ENCODE data around the gene HIVEP2. TPM values are rescaled to one million over a fixed set of nuclear protein-coding genes. Genes with fewer than 3 reads are reported as not detected.
A peak's percentile ranks its signal among the peaks of the same experiment; 100 is the strongest.

Gene HIVEP2
- total RNA-seq, 4 donors from 2014 or later, result 8.6 to 19.3 (median 12.7) TPM

DNA sequence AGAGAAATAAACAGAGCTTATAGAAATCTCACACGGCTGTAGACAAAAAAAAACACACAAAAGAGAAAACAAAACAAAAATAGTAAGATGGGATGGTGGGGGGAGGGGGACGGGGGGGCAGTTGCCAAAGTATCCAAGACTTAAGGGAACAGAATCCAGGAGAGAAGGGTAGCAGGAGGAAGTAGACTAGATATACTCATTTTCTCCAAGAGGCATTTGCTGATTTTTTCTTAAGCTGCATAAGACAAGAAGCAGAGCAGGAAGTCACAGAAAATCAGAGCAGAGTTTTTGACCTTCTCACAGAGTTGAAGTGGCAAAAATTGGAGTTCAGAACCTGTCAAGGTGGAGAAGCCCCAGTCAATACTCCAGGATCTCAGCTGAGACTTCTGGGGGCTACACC lies 237.7 kb downstream of the HIVEP2 start:
- 57 to 59% methylated on average over 2 of the region's 2 CpGs for WGBS, 2 donors

GRCh38 chr6:142706210-142706609 lies 238.8 kb downstream of the HIVEP2 start:
- no peak for TF ChIP-seq CTCF (IDR thresholded peaks at IDR 0.05)
- no peak for TF ChIP-seq POLR2A (IDR thresholded peaks at IDR 0.05)
- intact Hi-C loops (cut with DNase I), result no loop called here
- Histone ChIP-seq H3K27ac (no peak overlapping the region), H3K4me3 (no peak overlapping the region), H3K27me3 (no peaks in the 10 kb centered on the region), H3K4me1 (peaks cover 0 to 30% (median 2%) of the 10 kb centered on the region in 3 donors), H3K9me3 (no peaks in the 10 kb centered on the region), H3K36me3 (no peaks in the 10 kb centered on the region)
- DNase-seq, result no peak
- 67 to 75% methylated on average over 3 of the region's 3 CpGs for WGBS, 2 donors

More for the DNA sequence above, 237.7 kb downstream of the HIVEP2 start:
- no peak overlapping the region for H3K4me3 ChIP-seq
- intact Hi-C loops (cut with DNase I), result no loop called here
- H3K27me3 ChIP-seq, result no peaks in the 10 kb centered on the region
- H3K27ac ChIP-seq, result no peak overlapping the region
- H3K9me3 ChIP-seq, result no peaks in the 10 kb centered on the region
- H3K4me1 ChIP-seq, result peaks cover 0 to 30% (median 2%) of the 10 kb centered on the region in 3 donors
- no peaks in the 10 kb centered on the region for H3K36me3 ChIP-seq
- no peak for DNase-seq
- TF ChIP-seq POLR2A (IDR thresholded peaks at IDR 0.05), result no peak
- no peak for TF ChIP-seq CTCF (IDR thresholded peaks at IDR 0.05)

- intact Hi-C loops (cut with DNase I), result no loop called here
- no peak overlapping the region for H3K4me3 ChIP-seq
- peaks cover 0 to 30% (median 2%) of the 10 kb centered on the region in 3 donors for H3K4me1 ChIP-seq
- H3K27ac ChIP-seq, result no peak overlapping the region
- H3K36me3 ChIP-seq, result no peaks in the 10 kb centered on the region
- H3K27me3 ChIP-seq, result no peaks in the 10 kb centered on the region
- no peaks in the 10 kb centered on the region for H3K9me3 ChIP-seq
- TF ChIP-seq CTCF (IDR thresholded peaks at IDR 0.05) (no peak), POLR2A (IDR thresholded peaks at IDR 0.05) (no peak)
- no peak for DNase-seq
- 85 to 87% methylated on average over 3 of the region's 3 CpGs for WGBS, 2 donors
Observed at GRCh38 chr6:142705054-142705453, 239.9 kb downstream of the HIVEP2 start.

DNA sequence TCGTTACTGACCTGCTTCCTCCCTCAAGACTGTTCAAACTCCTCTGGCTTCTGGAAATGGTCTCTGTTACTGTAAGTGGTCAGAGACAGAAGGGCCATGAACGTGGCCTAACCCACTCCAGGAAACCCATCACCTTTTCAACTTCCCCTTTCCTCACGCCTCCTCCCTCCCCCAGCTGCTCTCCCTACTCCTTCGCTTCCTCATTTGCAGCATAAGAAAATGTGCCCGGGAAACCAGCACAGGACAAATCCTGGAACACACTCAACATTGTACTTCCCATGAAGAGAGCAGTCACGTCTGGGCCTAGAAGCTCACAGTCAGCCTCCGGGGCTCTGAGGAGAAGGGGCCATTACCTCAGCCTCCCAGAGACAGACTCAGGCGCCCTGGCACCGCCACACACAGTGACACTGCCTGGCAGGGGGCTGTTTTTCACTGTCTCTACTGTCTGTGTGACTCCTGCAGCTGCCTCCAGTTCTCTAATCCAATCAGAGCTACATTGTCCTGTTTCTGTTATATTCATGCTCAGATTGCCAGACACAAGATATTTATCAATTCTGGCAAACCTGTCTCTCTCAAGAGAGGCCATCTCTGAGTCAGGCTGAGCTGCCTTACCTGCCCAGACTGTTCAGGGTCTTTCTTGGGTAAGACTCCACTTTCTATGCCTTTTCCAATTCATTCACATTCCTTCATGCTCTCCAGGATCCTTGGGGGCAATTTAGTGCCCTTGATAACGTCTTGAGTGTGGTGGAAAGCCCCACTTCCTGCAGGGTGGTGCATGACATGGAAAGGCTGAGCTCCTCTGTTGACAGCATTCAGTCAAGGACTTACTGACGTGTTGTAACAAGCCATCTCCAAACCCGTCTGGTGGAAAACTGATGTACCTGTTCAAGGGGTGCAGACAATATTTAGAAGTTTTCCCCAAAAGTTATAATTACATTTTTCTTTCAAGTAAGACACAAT lies 242.2 kb downstream of the HIVEP2 start:
- no peak for DNase-seq
- peak overlapping the region in 3 of 4 donors; percentile 15 to 36 (median 29) for H3K27ac ChIP-seq
- H3K9me3 ChIP-seq, result no peaks in the 10 kb centered on the region
- no peak overlapping the region for H3K4me3 ChIP-seq
- H3K36me3 ChIP-seq, result no peaks in the 10 kb centered on the region
- peaks cover 0 to 30% (median 2%) of the 10 kb centered on the region in 3 donors for H3K4me1 ChIP-seq
- H3K27me3 ChIP-seq, result no peaks in the 10 kb centered on the region
- intact Hi-C loops (cut with DNase I), result no loop called here
- 47 to 48% methylated on average over 8 to 12 of the region's 12 CpGs for WGBS, 2 donors
- TF ChIP-seq POLR2A (IDR thresholded peaks at IDR 0.05) (no peak), CTCF (IDR thresholded peaks at IDR 0.05) (no peak)

Other genes starting within 250 kb of the HIVEP2 start
- gene AIG1, start 115.7 kb upstream of the HIVEP2 start, total RNA-seq, result 10 to 100 TPM; 29.1 to 30.5 (median 29.9) TPM

All from esophagus squamous epithelium (tissue), 5 donors.